Endothelial cell of umbilical vein (primary cell): ENCODE data around the gene VPS45. TPM values are rescaled to one million over a fixed set of nuclear protein-coding genes. Genes with fewer than 3 reads are reported as not detected.

ENCODE experiments used
- BruUV-seq: library from RNA; stranded (reverse); fragments of 400-500 nt; replicated peaks from 2 replicates; lab custom pipeline; 2021; lab: Mats Ljungman, UMichigan
- CTCF ChIA-PET: fragments of 300-600, 350-600 bp; sonication (Branson Sonifier 250); formaldehyde crosslinking; loops from one replicate; lab custom pipeline; 2021; ENCODE audit warnings: antibody characterized with exemption, inconsistent platforms; lab: Charles Lee
- POLR2A ChIA-PET: fragments of 300-600, 350-600 bp; sonication (Branson Sonifier 250); formaldehyde crosslinking; loops from one replicate; lab custom pipeline; 2021; ENCODE audit warnings: antibody characterized with exemption, inconsistent platforms; lab: Charles Lee
- DNase-seq: peaks from one replicate; pipeline ENCODE4 v3.0.0-alpha.2; 2011; ENCODE audit warnings: low read depth, low spot score
- FAIRE-seq: peaks from 2 replicates; lab custom pipeline; 2011; peaks lifted over from hg19 to GRCh38; lab: Jason Lieb, UNC
- H2AFZ ChIP-seq: 2 replicates; pipeline ENCODE4 v1.6.0; 2012; ENCODE audit warnings: low read depth, low read length, control low read depth, inconsistent platforms
- H3K27ac ChIP-seq: 2 replicates; pipeline ENCODE4 v1.5.1; 2011; ENCODE audit warnings: low read depth, mild to moderate bottlenecking, control low read depth, low read length, moderate library complexity; ENCODE audit not compliant: insufficient read depth
- H3K27me3 ChIP-seq, 2 experiments: 2 replicates each; pipeline versions ENCODE4 v1.6.0 to v1.6.1; 2011; ENCODE audit warnings: low read length in 2 of 2, mixed read lengths in 1 of 2; ENCODE audit not compliant: control insufficient read depth in 2 of 2, insufficient read depth in 2 of 2
- H3K36me3 ChIP-seq, 2 experiments: 2 replicates in 1 of 2; 3 replicates in 1 of 2; pipeline ENCODE4 v1.5.1; 2011; ENCODE audit warnings: low read length in 2 of 2, mild to moderate bottlenecking in 1 of 2, moderate library complexity in 1 of 2; ENCODE audit not compliant: control insufficient read depth in 2 of 2, insufficient read depth in 2 of 2; ENCODE audit errors: extremely low read depth in 1 of 2
- H3K4me1 ChIP-seq: 3 replicates; pipeline ENCODE4 v1.5.1; 2011; ENCODE audit warnings: mild to moderate bottlenecking, low read length; ENCODE audit not compliant: control insufficient read depth, insufficient read depth; ENCODE audit errors: extremely low read depth
- H3K4me2 ChIP-seq: 2 replicates; pipeline ENCODE4 v1.6.1; 2011; ENCODE audit warnings: low read length, control low read depth, mixed read lengths; ENCODE audit not compliant: insufficient read depth
- H3K4me3 ChIP-seq, 3 experiments: fragments of 200-600 bp in 1 of 3; sonication (generic), shearing (Covaris generic) in 1 of 3; replicated peaks in 1 of 3; 2 replicates each; pipeline ENCODE4 v1.5.1; 2011 to 2016; ENCODE audit warnings: control low read depth in 3 of 3, low read length in 3 of 3, mild to moderate bottlenecking in 2 of 3, inconsistent platforms in 1 of 3, low read depth in 1 of 3, moderate library complexity in 1 of 3; ENCODE audit not compliant: insufficient read depth in 1 of 3
- H3K79me2 ChIP-seq: 2 replicates; pipeline ENCODE4 v1.6.0; 2012; ENCODE audit warnings: low read length, inconsistent platforms; ENCODE audit not compliant: control insufficient read depth, insufficient read depth
- H3K9ac ChIP-seq: replicated peaks from 2 replicates; pipeline ENCODE3; 2011; ENCODE audit warnings: low read length, control low read depth; ENCODE audit not compliant: insufficient read depth; ENCODE audit errors: extremely low read depth
- H3K9me1 ChIP-seq: replicated peaks from 3 replicates; pipeline ENCODE4 v1.6.0; 2011; ENCODE audit warnings: mild to moderate bottlenecking, low read length; ENCODE audit not compliant: control insufficient read depth, insufficient read depth; ENCODE audit errors: extremely low read depth
- H3K9me3 ChIP-seq: replicated peaks from 2 replicates; pipeline ENCODE4 v1.5.1; 2012; ENCODE audit warnings: low read length, inconsistent platforms; ENCODE audit not compliant: control insufficient read depth, insufficient read depth
- H4K20me1 ChIP-seq: replicated peaks from 2 replicates; pipeline ENCODE3; 2011; ENCODE audit warnings: mild to moderate bottlenecking, low read length; ENCODE audit not compliant: control insufficient read depth, insufficient read depth; ENCODE audit errors: extremely low read depth
- CTCF ChIP-seq, 2 donors: IDR thresholded peaks; 1 replicate in 1 of 2; 2 replicates in 1 of 2; pipeline ENCODE4 v1.5.1; 2011; ENCODE audit warnings: low read length in 2 of 2, mild to moderate bottlenecking in 2 of 2, moderate library complexity in 2 of 2, control low read depth in 1 of 2, inconsistent platforms in 1 of 2, low read depth in 1 of 2; ENCODE audit not compliant: insufficient read depth in 1 of 2; ENCODE audit errors: extremely low read depth in 1 of 2
- EZH2 ChIP-seq: IDR thresholded peaks from 2 replicates; pipeline ENCODE4 v1.6.1; 2012; ENCODE audit warnings: borderline replicate concordance, low read depth, mild to moderate bottlenecking, moderate library complexity, low read length, inconsistent platforms; ENCODE audit not compliant: severe bottlenecking
- FOS ChIP-seq: IDR thresholded peaks from 2 replicates; pipeline ENCODE4 v1.6.1; 2011; ENCODE audit warnings: mild to moderate bottlenecking, low read length, moderate library complexity, borderline replicate concordance; ENCODE audit not compliant: insufficient read depth
- GATA2 ChIP-seq: IDR thresholded peaks from 2 replicates; pipeline ENCODE4 v1.7.0; 2011; ENCODE audit warnings: low read depth, mild to moderate bottlenecking, moderate library complexity, mixed read lengths, low read length; ENCODE audit not compliant: insufficient read length, insufficient read depth
- JUN ChIP-seq: IDR thresholded peaks from 2 replicates; pipeline ENCODE4 v1.6.1; 2011; ENCODE audit warnings: borderline replicate concordance, low read depth; ENCODE audit not compliant: insufficient read length, insufficient read depth
- MAX ChIP-seq: IDR thresholded peaks from 2 replicates; pipeline ENCODE4 v1.6.1; 2011; ENCODE audit not compliant: insufficient read depth, insufficient read length
- MYC ChIP-seq: IDR thresholded peaks from one replicate; pipeline ENCODE4 v1.6.1; 2011; ENCODE audit warnings: mild to moderate bottlenecking, low read depth, low read length
- POLR2A ChIP-seq: IDR thresholded peaks from 2 replicates; pipeline ENCODE4 v1.6.1; 2012; ENCODE audit warnings: low read depth, mild to moderate bottlenecking, control low read depth, low read length
- POLR2AphosphoS5 ChIP-seq: IDR thresholded peaks from 2 replicates; pipeline ENCODE4 v1.6.1; 2012; ENCODE audit warnings: low read depth, mild to moderate bottlenecking, control low read depth, low read length, moderate library complexity; ENCODE audit not compliant: insufficient read depth
- dilution Hi-C: fragments of 300-500 bp; cut with MboI; formaldehyde crosslinking; loops from one replicate; pipeline ENCODE4 v1.15.0; 2019; ENCODE audit warnings: low sequenced_read_pairs; ENCODE audit not compliant: extremely low pct_ligation_motif_present
- intact Hi-C: fragments of 100-400 bp; cut with micrococcal nuclease; formaldehyde crosslinking; loops from one replicate; pipeline ENCODE4 v1.10.0; 2022
- polyA plus RNA-seq, 4 experiments: library from polyadenylated mRNA; depleted of rRNA in 3 of 4; stranded (reverse) in 3 of 4; unstranded in 1 of 4; fragments of >200 nt; gene quantifications; 2 replicates each; pipeline versions ENCODE4 v1.2.1 to v1.2.3, GENCODE V29; 2011 to 2012; ENCODE audit warnings: missing spikeins in 1 of 4
- total RNA-seq: library from RNA; stranded (reverse); gene quantifications from 2 replicates; pipeline ENCODE4 v1.2.3, GENCODE V29; 2021

The VPS45 gene
- total and polyA plus RNA-seq, 2 donors (not counting 3 experiments of a cell fraction or from before 2014, with no cell fraction given) = 24.8 to 43.7 TPM

GRCh38 chr1:150146849-150147542 is 79.4 kb downstream of the VPS45 start:
- no peaks in the 10 kb centered on the region for H3K27me3 ChIP-seq
- DNase-seq (no peak), FAIRE-seq (no peak)
- dilution Hi-C loops (no loop called here), intact Hi-C loops (no loop called here)
- peaks cover 42% of the 10 kb centered on the region for H3K4me1 ChIP-seq
- CTCF ChIA-PET = interaction anchor here (1.2 to 1.3 kb wide), 2 partner anchors 19 to 74 kb away, joined by 3 read pairs; no protein-coding TSS in a partner anchor
- H3K36me3 ChIP-seq = no peaks in the 10 kb centered on the region
- H4K20me1 ChIP-seq = no peaks in the 10 kb centered on the region
- no peak overlapping the region for H3K27ac ChIP-seq
- no peak overlapping the region for H2AFZ ChIP-seq
- POLR2A ChIA-PET = no interaction called here
- no TSS peak for BruUV-seq
- H3K4me2 ChIP-seq = no peak overlapping the region
- TF ChIP-seq GATA2 (no peak), POLR2A (no peak), MAX (no peak), EZH2 (no peak), POLR2AphosphoS5 (no peak), JUN (no peak), CTCF (IDR thresholded peaks at IDR 0.05; ENCODE audit: extremely low read depth in 1 of 2, insufficient read depth in 1 of 2, low read depth in 1 of 2, low read length in 2 of 2) (no peak), FOS (no peak), MYC (no peak)
- H3K9me1 ChIP-seq = no peaks in the 10 kb centered on the region
- H3K79me2 ChIP-seq = peaks cover 17% of the 10 kb centered on the region
- H3K9ac ChIP-seq = no peak overlapping the region
- H3K4me3 ChIP-seq = no peak overlapping the region
- H3K9me3 ChIP-seq = no peaks in the 10 kb centered on the region
